OCI-LY7 (cell line): Measurements from ENCODE around the gene CYFIP2.

ENCODE experiments used
- EZH2phosphoT487 ChIP-seq: fragments of 200-600 bp; sonication (generic); IDR thresholded peaks from 2 replicates; pipeline ENCODE4 v1.6.1; 2018; ENCODE audit warnings: low read depth, borderline replicate concordance, mild to moderate bottlenecking, mixed run types, antibody characterized with exemption, low read length, moderate library complexity, mixed read lengths
- TF ChIP-seq, protein P1 (sequence below): fragments of 200-600 bp; sonication (generic); conservative IDR thresholded peaks from 2 replicates; pipeline ENCODE4 v1.5.1; 2014; ENCODE audit warnings: mild to moderate bottlenecking, antibody characterized with exemption, low read length, moderate library complexity, mixed read lengths

DNA sequence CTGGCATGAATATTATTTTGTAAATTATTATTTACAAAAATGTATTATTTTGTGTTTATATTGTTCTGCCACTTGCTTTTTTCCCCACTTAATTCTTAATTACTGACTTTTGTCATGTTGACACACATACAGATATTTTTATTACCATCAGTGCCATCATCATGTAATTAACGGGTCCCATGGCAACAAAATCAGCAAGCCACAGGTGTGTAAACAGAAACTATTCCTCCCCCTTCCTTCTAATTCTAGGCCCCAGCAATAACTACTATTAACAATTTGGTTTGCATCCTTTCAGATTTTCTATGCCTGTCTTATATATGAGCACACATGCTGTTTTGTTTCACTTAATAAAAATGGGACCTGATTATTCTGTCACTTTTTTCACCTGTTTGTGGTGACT, 29.3 kb downstream of the CYFIP2 start:
- no peak for TF ChIP-seq EZH2phosphoT487
- TF ChIP-seq, protein P1, sequence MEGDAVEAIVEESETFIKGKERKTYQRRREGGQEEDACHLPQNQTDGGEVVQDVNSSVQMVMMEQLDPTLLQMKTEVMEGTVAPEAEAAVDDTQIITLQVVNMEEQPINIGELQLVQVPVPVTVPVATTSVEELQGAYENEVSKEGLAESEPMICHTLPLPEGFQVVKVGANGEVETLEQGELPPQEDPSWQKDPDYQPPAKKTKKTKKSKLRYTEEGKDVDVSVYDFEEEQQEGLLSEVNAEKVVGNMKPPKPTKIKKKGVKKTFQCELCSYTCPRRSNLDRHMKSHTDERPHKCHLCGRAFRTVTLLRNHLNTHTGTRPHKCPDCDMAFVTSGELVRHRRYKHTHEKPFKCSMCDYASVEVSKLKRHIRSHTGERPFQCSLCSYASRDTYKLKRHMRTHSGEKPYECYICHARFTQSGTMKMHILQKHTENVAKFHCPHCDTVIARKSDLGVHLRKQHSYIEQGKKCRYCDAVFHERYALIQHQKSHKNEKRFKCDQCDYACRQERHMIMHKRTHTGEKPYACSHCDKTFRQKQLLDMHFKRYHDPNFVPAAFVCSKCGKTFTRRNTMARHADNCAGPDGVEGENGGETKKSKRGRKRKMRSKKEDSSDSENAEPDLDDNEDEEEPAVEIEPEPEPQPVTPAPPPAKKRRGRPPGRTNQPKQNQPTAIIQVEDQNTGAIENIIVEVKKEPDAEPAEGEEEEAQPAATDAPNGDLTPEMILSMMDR = no peak
